ENCODE results near the gene SRGAP1. TPM values are rescaled to one million over a fixed set of nuclear protein-coding genes. Genes with fewer than 3 reads are reported as not detected.

The SRGAP1 gene
- total and polyA plus RNA-seq, 7 donors: 0.23 to 5.1 (median 1.5) TPM

DNA sequence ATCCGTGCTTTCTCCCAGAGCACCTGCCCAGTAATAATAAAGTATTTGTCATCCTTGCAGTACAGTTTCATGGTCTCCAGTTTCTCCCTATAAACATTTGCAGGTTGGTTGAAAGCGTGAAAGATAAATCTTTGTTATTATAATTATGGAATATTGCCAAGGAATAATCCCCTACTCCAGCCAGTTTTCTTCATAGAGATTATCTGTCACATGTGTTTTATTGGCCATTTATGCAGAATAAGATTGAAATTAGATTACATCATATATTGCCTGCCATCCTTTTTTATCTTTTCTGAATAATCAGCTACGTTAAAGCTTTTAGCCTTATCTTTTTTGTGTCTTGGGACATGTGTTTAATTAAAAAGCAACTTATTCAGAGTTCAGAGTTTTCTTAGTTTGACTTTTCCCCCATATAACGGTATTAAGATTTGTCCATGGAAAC is 209.6 kb downstream of the SRGAP1 start:
- no peak for DNase-seq
- Histone ChIP-seq H3K27ac (no peak overlapping the region), H3K9me3 (peaks cover 2% of the 10 kb centered on the region), H3K36me3 (ENCODE audit: insufficient read depth in 1 of 2, low read depth in 1 of 2) (no peaks in the 10 kb centered on the region), H3K27me3 (ENCODE audit: insufficient read depth in 3 of 3, low read length in 2 of 3) (no peaks in the 10 kb centered on the region), H3K4me3 (no peak overlapping the region), H3K4me1 (no peaks in the 10 kb centered on the region)
- intact Hi-C loops (cut with DNase I): no loop called here
- ATAC-seq: no peak
- WGBS, 3 donors: 54 to 70% (median 61%) methylated on average over 4 of the region's 4 CpGs
- TF ChIP-seq CTCF (IDR thresholded peaks at IDR 0.05): no peak

DNA sequence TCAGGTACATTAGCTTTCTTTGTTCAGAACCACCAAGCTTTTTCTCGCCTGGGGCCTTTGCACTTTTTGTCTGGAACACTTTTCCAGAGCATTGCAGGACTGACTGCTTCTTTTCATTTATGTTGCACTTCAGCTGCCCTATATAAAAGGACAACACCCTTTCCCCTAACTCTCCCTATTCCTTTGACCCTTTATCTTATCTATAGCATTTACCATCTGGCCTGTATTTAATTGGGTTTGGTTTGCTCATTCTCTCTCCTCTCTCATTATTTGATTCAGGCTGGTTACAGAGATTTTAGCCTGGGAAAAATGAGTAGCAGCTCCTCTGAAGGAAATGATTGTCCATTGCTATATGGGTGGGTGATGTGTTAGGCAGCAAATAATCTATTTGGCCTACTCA is 212.2 kb downstream of the SRGAP1 start:
- Histone ChIP-seq H3K4me3 (no peak overlapping the region), H3K36me3 (ENCODE audit: insufficient read depth in 1 of 2, low read depth in 1 of 2) (no peaks in the 10 kb centered on the region), H3K27me3 (ENCODE audit: insufficient read depth in 3 of 3, low read length in 2 of 3) (no peaks in the 10 kb centered on the region), H3K9me3 (peaks cover 2% of the 10 kb centered on the region), H3K4me1 (no peaks in the 10 kb centered on the region), H3K27ac (no peak overlapping the region)
- DNase-seq (no peak), ATAC-seq (no peak)
- whole genome bisulfite sequencing, 3 donors: 96 to 100% (median 98%) methylated on average over 1 of the region's 1 CpG
- TF ChIP-seq CTCF (IDR thresholded peaks at IDR 0.05): no peak
- intact Hi-C loops (cut with DNase I): no loop called here

GRCh38 chr12:64057706-64058105 is 213.2 kb downstream of the SRGAP1 start:
- ATAC-seq (no peak), DNase-seq (no peak)
- no peaks in the 10 kb centered on the region for H3K36me3 ChIP-seq (ENCODE audit: insufficient read depth in 1 of 2, low read depth in 1 of 2)
- no peak overlapping the region for H3K27ac ChIP-seq
- TF ChIP-seq CTCF (IDR thresholded peaks at IDR 0.05): no peak
- peaks cover 2% of the 10 kb centered on the region for H3K9me3 ChIP-seq
- H3K27me3 ChIP-seq (ENCODE audit: insufficient read depth in 3 of 3, low read length in 2 of 3): no peaks in the 10 kb centered on the region
- 50 to 65% (median 59%) methylated on average over 3 of the region's 3 CpGs for WGBS, 3 donors
- intact Hi-C loops (cut with DNase I): no loop called here
- H3K4me1 ChIP-seq: no peaks in the 10 kb centered on the region
- no peak overlapping the region for H3K4me3 ChIP-seq

GRCh38 chr12:64058541-64059265 is 214.2 kb downstream of the SRGAP1 start:
- DNase-seq: no peak
- TF ChIP-seq CTCF (IDR thresholded peaks at IDR 0.05): no peak
- Histone ChIP-seq H3K27ac (no peak overlapping the region), H3K4me1 (no peaks in the 10 kb centered on the region), H3K4me3 (no peak overlapping the region), H3K27me3 (ENCODE audit: insufficient read depth in 3 of 3, low read length in 2 of 3) (no peaks in the 10 kb centered on the region), H3K9me3 (peaks cover 2% of the 10 kb centered on the region), H3K36me3 (ENCODE audit: insufficient read depth in 1 of 2, low read depth in 1 of 2) (no peaks in the 10 kb centered on the region)
- no peak for ATAC-seq
- intact Hi-C loops (cut with DNase I): no loop called here
- WGBS, 3 donors: 85 to 93% (median 92%) methylated on average over 3 of the region's 3 CpGs

DNA sequence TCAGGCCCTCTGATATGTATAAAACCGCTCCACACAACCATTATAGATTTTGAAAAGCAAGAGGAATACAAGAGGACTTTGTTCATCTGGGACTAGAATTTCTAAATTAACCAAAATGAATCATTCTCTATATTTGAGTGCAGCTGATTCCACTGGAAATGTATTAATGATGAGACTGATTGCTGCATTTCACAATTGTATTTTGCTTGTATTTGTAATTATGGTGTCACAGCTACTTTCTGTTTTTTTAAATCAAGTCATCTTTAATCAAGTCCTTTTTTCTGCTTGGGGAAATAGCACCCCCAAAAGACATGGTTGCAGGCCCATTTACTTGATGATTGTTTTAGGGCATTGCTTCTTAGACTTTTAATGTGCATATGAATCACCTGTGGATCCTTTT is 215.2 kb downstream of the SRGAP1 start:
- H3K9me3 ChIP-seq: peaks cover 2% of the 10 kb centered on the region
- DNase-seq (no peak), ATAC-seq (no peak)
- H3K4me3 ChIP-seq: no peak overlapping the region
- intact Hi-C loops (cut with DNase I): no loop called here
- no peaks in the 10 kb centered on the region for H3K36me3 ChIP-seq (ENCODE audit: insufficient read depth in 1 of 2, low read depth in 1 of 2)
- TF ChIP-seq CTCF (IDR thresholded peaks at IDR 0.05): no peak
- no peak overlapping the region for H3K27ac ChIP-seq
- H3K4me1 ChIP-seq: no peaks in the 10 kb centered on the region
- WGBS, 3 donors: 94 to 98% (median 98%) methylated on average over 1 of the region's 1 CpG
- no peaks in the 10 kb centered on the region for H3K27me3 ChIP-seq (ENCODE audit: insufficient read depth in 3 of 3, low read length in 2 of 3)
